22Rv1 (cell line): ENCODE data around the gene SEPTIN12.

ENCODE experiments used
- H3K27ac ChIP-seq: fragments of 450-650 bp; 2 replicates; pipeline ENCODE4 v1.5.1; 2017
- CTCF ChIP-seq: fragments of 450-650 bp; IDR thresholded peaks from 2 replicates; pipeline ENCODE4 v1.5.1; 2017; ENCODE audit warnings: mild to moderate bottlenecking
- ZFX ChIP-seq: fragments of 450-650 bp; IDR thresholded peaks from 2 replicates; pipeline ENCODE4 v1.6.1; 2017; ENCODE audit warnings: antibody characterized with exemption, borderline replicate concordance

SEPTIN12 gene

GRCh38 chr16:4828567-4829321, 40.6 kb upstream of the SEPTIN12 start:
- H3K27ac ChIP-seq, result no peak overlapping the region
- TF ChIP-seq ZFX (no peak), CTCF (no peak)

- H3K27ac ChIP-seq, result no peak overlapping the region
- TF ChIP-seq ZFX (no peak), CTCF (no peak)
These were observed 38.8 kb upstream of the SEPTIN12 start for GRCh38 chr16:4826980-4827379.

DNA sequence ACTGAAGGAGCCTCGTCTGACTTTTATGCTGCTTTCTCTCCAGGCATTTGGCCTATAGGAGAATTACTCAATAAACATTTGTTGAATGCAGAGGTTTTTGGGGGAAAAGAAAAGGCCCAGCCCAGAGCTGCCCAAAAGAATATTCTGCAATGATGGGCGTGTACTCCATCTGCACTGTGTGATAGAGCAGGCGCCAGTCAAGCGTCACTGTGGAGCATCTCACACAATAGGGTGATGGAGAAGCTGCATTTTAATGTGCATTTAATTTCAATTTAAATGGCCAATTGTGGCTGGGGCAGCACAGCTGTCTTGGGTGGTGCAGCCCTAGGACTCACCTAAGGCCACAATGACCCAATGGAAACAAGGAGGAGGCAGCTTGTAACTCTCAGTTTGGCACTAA, 38.4 kb upstream of the SEPTIN12 start:
- no peak overlapping the region for H3K27ac ChIP-seq
- no peak for TF ChIP-seq CTCF
- TF ChIP-seq ZFX, result no peak

DNA sequence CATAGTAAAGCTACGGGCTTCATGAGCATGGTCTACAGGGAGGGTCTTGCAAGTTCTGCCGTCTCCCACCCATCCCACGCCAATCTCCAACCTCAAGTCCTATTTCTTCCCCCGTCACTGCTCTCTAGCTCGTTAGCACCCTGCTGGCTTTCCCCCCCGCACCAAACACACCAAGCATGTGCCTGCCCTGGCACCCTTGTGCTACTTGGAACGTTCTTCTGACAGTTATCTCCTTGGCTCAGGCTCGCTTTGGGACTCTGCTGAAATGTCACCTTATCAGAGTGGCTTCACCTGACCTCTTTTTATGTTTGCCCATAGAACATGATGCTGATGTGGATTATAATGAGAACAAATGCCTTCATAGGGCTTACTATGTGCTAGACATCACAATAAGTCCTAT, 37.1 kb upstream of the SEPTIN12 start:
- no peak overlapping the region for H3K27ac ChIP-seq
- no peak for TF ChIP-seq ZFX
- no peak for TF ChIP-seq CTCF

DNA sequence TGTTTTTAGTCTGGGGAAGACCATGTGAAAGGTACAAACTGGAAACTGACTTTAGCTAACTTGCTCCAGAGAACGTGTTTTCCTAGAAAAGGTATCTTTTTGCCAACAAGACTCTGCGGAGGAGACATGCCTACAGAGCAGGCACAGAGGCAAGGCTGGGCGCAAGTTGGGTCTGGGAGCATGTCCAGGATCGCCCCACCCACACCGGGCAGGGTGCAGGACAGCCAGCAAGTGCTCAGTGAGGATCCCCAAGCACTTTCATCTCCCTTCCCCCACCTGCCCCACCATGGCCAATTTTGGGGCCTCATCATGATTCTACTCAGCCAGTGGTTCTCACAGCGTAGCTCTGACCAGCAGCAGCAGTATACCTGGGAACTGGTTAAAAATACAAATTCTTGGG, 32.5 kb upstream of the SEPTIN12 start:
- no peak for TF ChIP-seq CTCF
- no peak for TF ChIP-seq ZFX

DNA sequence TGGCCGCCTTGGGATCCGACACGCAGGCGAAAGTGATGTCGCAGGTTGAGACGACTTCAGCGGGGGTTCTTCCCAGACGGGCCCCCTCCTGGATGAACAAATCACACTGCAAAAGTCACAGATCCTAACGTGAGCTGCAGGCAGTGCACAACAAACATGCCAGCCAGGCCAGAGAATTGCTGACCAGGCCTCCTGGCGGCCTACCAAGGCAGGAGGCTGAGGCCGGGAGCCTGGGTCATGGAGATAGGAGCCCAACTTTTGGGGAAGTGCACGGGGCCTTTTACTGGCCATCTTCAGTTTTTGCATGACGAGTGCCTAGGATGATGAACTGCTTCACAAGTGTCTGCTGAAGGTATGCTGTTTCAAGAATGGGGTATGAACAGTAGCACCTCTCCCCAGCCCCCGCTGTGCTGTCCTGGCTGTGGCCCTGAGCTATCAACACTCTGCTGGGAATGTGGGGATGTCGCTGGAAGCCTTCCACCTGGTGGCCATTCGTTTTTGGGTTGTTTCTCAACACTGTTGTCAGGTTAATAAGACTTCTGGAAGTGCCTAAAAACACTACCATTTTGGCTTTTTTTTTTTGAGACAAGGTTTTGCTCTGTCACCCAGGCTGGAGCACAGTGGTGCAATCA, 26.5 kb upstream of the SEPTIN12 start:
- H3K27ac ChIP-seq, result no peak overlapping the region
- TF ChIP-seq ZFX, result no peak

More for the DNA sequence above, 32.5 kb upstream of the SEPTIN12 start:
- H3K27ac ChIP-seq, result no peak overlapping the region

GRCh38 chr16:4814046-4814445, 25.9 kb upstream of the SEPTIN12 start:
- no peak overlapping the region for H3K27ac ChIP-seq
- TF ChIP-seq ZFX (no peak), CTCF (no peak)
